HG03135 (cell line): ENCODE measurements around the gene MAMSTR.

Source experiments
- ATAC-seq: cut with Tn5 transposase; IDR thresholded peaks from one replicate; pipeline ENCODE4 v1.9.1; 2021; ENCODE audit warnings: mild to moderate bottlenecking, moderate library complexity; ENCODE audit not compliant: unreplicated experiment

MAMSTR gene

GRCh38 chr19:48665786-48666185 lies 53.7 kb downstream of the MAMSTR start:
- ATAC-seq = no peak

- ATAC-seq = no peak
Measured at GRCh38 chr19:48664476-48664875, 55.0 kb downstream of the MAMSTR start.

- ATAC-seq = no peak
Measured at GRCh38 chr19:48663667-48664066, 55.9 kb downstream of the MAMSTR start.
